ENCODE measurements around the gene TOP2B. TPM values are rescaled to one million over a fixed set of nuclear protein-coding genes. Genes with fewer than 3 reads are reported as not detected.

The TOP2B gene
- total and polyA plus RNA-seq, 4 donors, result 32.7 to 260 (median 56.2) TPM

- H3K9me3 ChIP-seq (ENCODE audit: control insufficient read depth in 4 of 4, insufficient read depth in 3 of 4, low read length in 3 of 4), result no peaks in the 10 kb centered on the region
- H3K36me3 ChIP-seq (ENCODE audit: control insufficient read depth in 4 of 4, insufficient read depth in 4 of 4, low read length in 4 of 4), result peaks cover 2 to 44% (median 13%) of the 10 kb centered on the region in 4 donors
- ATAC-seq (ENCODE audit: insufficient read depth, low FRiP score), result peak; percentile 70
- peak; percentile 58 for TF ChIP-seq CTCF (IDR thresholded peaks at IDR 0.05; ENCODE audit: control extremely low read depth, extremely low read depth)
- H3K9ac ChIP-seq (ENCODE audit: insufficient read depth in 1 of 2, low read length in 2 of 2), result no peak overlapping the region
- DNase-seq, result peak; percentile 54 to 88 (median 88)
- peaks cover 7 to 26% (median 18%) of the 10 kb centered on the region in 5 donors for H3K4me1 ChIP-seq (ENCODE audit: control insufficient read depth in 5 of 5, insufficient read depth in 5 of 5, low read length in 5 of 5)
- peak overlapping the region in 1 of 2 donors; percentile 70 for H3K27ac ChIP-seq (ENCODE audit: low read depth in 1 of 2, low read length in 1 of 2)
- 0 to 3% methylated on average over 1 of the region's 1 CpG for WGBS, 2 donors
- no peak overlapping the region for H3K4me3 ChIP-seq
- H3K27me3 ChIP-seq (ENCODE audit: control insufficient read depth in 3 of 3, insufficient read depth in 3 of 3, low read length in 2 of 3), result no peaks in the 10 kb centered on the region
Measured at GRCh38 chr3:25594007-25594502, 70.7 kb downstream of the TOP2B start.

GRCh38 chr3:25593001-25593400 is 71.7 kb downstream of the TOP2B start:
- TF ChIP-seq CTCF (IDR thresholded peaks at IDR 0.05; ENCODE audit: control extremely low read depth, extremely low read depth), result no peak
- H3K27me3 ChIP-seq (ENCODE audit: control insufficient read depth in 3 of 3, insufficient read depth in 3 of 3, low read length in 2 of 3), result no peaks in the 10 kb centered on the region
- H3K9me3 ChIP-seq (ENCODE audit: control insufficient read depth in 4 of 4, insufficient read depth in 3 of 4, low read length in 3 of 4), result no peaks in the 10 kb centered on the region
- no peak for ATAC-seq (ENCODE audit: insufficient read depth, low FRiP score)
- H3K4me3 ChIP-seq, result no peak overlapping the region
- peaks cover 0 to 41% (median 15%) of the 10 kb centered on the region in 4 donors for H3K36me3 ChIP-seq (ENCODE audit: control insufficient read depth in 4 of 4, insufficient read depth in 4 of 4, low read length in 4 of 4)
- peaks cover 7 to 34% (median 20%) of the 10 kb centered on the region in 5 donors for H3K4me1 ChIP-seq (ENCODE audit: control insufficient read depth in 5 of 5, insufficient read depth in 5 of 5, low read length in 5 of 5)
- peak overlapping the region in 1 of 2 donors; percentile 70 for H3K27ac ChIP-seq (ENCODE audit: low read depth in 1 of 2, low read length in 1 of 2)
- peak in 2 of 3 donors; percentile 59 to 68 for DNase-seq
- H3K9ac ChIP-seq (ENCODE audit: insufficient read depth in 1 of 2, low read length in 2 of 2), result no peak overlapping the region

- Histone ChIP-seq H3K4me1 (ENCODE audit: control insufficient read depth in 5 of 5, insufficient read depth in 5 of 5, low read length in 5 of 5) (peaks cover 7 to 34% (median 20%) of the 10 kb centered on the region in 5 donors), H3K27ac (ENCODE audit: low read depth in 1 of 2, low read length in 1 of 2) (peak overlapping the region; percentile 12 to 59), H3K9me3 (ENCODE audit: control insufficient read depth in 4 of 4, insufficient read depth in 3 of 4, low read length in 3 of 4) (no peaks in the 10 kb centered on the region), H3K36me3 (ENCODE audit: control insufficient read depth in 4 of 4, insufficient read depth in 4 of 4, low read length in 4 of 4) (peaks cover 0 to 42% (median 15%) of the 10 kb centered on the region in 4 donors), H3K27me3 (ENCODE audit: control insufficient read depth in 3 of 3, insufficient read depth in 3 of 3, low read length in 2 of 3) (no peaks in the 10 kb centered on the region), H3K4me3 (no peak overlapping the region), H3K9ac (ENCODE audit: insufficient read depth in 1 of 2, low read length in 2 of 2) (no peak overlapping the region)
- 33 to 47% methylated on average over 3 of the region's 3 CpGs for WGBS, 2 donors
- no peak for ATAC-seq (ENCODE audit: insufficient read depth, low FRiP score)
- peak; percentile 48 to 65 (median 60) for DNase-seq
- TF ChIP-seq CTCF (IDR thresholded peaks at IDR 0.05; ENCODE audit: control extremely low read depth, extremely low read depth), result no peak
Measured at GRCh38 chr3:25592510-25592968, 72.2 kb downstream of the TOP2B start.

Measured in lung (tissue), 12 donors.